RWPE1 (cell line): ENCODE results near the gene P2RX1.

Experiments
- CTCF ChIA-PET: fragments of 350-600 bp; sonication (Branson Sonifier 250); formaldehyde crosslinking; extraction: SDS; loops from one replicate; lab custom pipeline; 2021; lab: Yijun Ruan, JAX
- POLR2A ChIA-PET: fragments of 400-600 bp; formaldehyde crosslinking; extraction: SDS; loops from one replicate; lab custom pipeline; 2020; ENCODE audit warnings: antibody characterized with exemption; ENCODE audit not compliant: low non-redundant PET; lab: Yijun Ruan, JAX
- DNase-seq: peaks from one replicate; pipeline ENCODE4 v3.0.0; 2012; ENCODE audit warnings: low spot score
- H3K27ac ChIP-seq: fragments of 450-650 bp; 2 replicates; pipeline ENCODE4 v1.5.1; 2017
- TF ChIP-seq, protein P1 (sequence below): fragments of 450-650 bp; conservative IDR thresholded peaks from 2 replicates; pipeline ENCODE4 v1.5.1; 2017; ENCODE audit warnings: low read depth, mild to moderate bottlenecking

The P2RX1 gene

DNA sequence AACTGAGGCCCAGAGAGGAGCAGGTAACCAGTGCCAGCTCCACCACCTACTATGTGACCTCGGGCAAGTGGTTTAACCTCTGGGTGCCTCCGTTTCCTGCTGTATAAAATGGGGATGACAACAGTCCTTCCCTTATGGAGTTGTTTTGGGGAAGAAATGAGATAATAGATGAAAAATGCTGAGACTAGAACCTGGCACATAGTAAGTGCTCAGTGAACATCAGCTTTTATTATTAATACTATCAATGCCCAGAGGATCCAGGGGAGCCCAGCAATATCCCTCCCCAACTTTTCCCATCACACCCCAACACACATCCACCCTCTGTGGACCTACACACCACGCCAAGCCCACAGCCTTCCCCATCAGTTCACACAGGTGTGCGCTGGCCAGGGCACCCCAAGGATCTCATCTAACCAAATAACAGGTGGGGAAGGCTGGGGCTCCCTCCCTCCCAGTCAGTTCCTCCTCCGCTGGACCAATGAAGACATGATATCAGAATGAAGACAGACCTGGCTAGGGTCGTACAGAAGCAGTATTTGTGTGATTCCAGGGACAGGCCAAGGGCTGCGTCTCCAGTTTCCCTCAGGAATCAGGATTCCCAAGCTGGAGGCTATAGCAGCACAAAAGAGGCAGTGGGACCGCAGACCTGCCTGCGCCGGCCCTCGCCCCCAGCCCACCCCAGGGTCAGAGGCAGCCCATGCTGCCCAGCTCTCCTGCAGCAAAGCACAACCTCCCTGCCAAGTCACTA, 46.1 kb upstream of the P2RX1 start:
- no peak overlapping the region for H3K27ac ChIP-seq
- ChIA-PET POLR2A (no interaction called here), CTCF (interaction anchor here (0.6 kb wide), 1 partner anchor 26 kb away, joined by 4 read pairs; no protein-coding TSS in a partner anchor)
- DNase-seq = no peak
- TF ChIP-seq, protein P1, sequence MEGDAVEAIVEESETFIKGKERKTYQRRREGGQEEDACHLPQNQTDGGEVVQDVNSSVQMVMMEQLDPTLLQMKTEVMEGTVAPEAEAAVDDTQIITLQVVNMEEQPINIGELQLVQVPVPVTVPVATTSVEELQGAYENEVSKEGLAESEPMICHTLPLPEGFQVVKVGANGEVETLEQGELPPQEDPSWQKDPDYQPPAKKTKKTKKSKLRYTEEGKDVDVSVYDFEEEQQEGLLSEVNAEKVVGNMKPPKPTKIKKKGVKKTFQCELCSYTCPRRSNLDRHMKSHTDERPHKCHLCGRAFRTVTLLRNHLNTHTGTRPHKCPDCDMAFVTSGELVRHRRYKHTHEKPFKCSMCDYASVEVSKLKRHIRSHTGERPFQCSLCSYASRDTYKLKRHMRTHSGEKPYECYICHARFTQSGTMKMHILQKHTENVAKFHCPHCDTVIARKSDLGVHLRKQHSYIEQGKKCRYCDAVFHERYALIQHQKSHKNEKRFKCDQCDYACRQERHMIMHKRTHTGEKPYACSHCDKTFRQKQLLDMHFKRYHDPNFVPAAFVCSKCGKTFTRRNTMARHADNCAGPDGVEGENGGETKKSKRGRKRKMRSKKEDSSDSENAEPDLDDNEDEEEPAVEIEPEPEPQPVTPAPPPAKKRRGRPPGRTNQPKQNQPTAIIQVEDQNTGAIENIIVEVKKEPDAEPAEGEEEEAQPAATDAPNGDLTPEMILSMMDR = no peak

GRCh38 chr17:3961564-3962047, 45.3 kb upstream of the P2RX1 start:
- TF ChIP-seq, protein P1 = no peak
- H3K27ac ChIP-seq = no peak overlapping the region
- no peak for DNase-seq
- ChIA-PET CTCF (no interaction called here), POLR2A (no interaction called here)

- POLR2A ChIA-PET = no interaction called here
- no peak overlapping the region for H3K27ac ChIP-seq
- DNase-seq = no peak
Measured at GRCh38 chr17:3960764-3961163, 44.5 kb upstream of the P2RX1 start.

GRCh38 chr17:3959921-3960601, 43.8 kb upstream of the P2RX1 start:
- H3K27ac ChIP-seq = no peak overlapping the region
- no peak for DNase-seq
- POLR2A ChIA-PET = no interaction called here

More at GRCh38 chr17:3960764-3961163, 44.5 kb upstream of the P2RX1 start:
- TF ChIP-seq, protein P1 = no peak
- CTCF ChIA-PET = interaction anchor here (0.5 to 0.6 kb wide), 2 partner anchors 30 to 109 kb away, joined by 3 read pairs; no protein-coding TSS in a partner anchor

DNA sequence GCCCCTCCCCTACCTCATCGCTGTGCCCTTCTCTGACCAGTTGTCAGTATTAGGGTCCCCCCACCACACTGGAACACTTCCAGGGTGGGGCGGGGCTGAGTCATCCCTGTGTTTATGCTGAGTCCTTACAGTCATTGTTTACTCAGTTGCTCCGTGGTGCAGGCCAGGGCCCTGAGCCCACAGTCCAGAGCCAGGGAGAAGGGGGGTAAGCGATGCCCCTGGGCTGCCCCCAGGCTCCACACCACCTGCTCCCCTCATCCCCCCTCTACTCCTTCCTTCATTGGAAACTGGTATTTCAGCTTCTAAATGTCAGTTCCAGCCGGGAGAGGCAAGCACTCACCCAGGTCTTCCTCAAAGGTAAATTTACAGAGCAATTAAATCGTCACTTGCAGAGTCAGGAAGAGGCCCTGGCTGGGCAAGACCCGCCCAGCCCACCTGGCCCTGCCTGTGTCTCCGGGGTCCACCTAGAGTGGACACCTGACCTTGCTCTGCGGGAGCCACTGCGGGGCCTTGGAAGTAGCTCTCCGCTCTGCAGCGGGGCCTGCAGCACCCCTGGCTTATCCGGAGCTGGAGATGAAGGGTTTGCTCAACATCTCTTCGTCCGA, 43.1 kb upstream of the P2RX1 start:
- ChIA-PET CTCF (interaction anchor here (0.5 to 1.4 kb wide), 2 partner anchors 45 to 1897 kb away, joined by 3 to 6 read pairs; no protein-coding TSS in a partner anchor), POLR2A (no interaction called here)
- peak; percentile 51 for DNase-seq
- H3K27ac ChIP-seq = no peak overlapping the region
- TF ChIP-seq, protein P1 = no peak

More at GRCh38 chr17:3959921-3960601, 43.8 kb upstream of the P2RX1 start:
- TF ChIP-seq, protein P1 = no peak
- CTCF ChIA-PET = interaction anchor here (0.5 to 1.4 kb wide), 4 partner anchors 29 to 1898 kb away, joined by 3 to 6 read pairs (median 3); no protein-coding TSS in a partner anchor
